Caco-2 (cell line): ENCODE data around the gene MCRS1. TPM values are rescaled to one million over a fixed set of nuclear protein-coding genes. Genes with fewer than 3 reads are reported as not detected.

ENCODE experiments used
- BruUV-seq: library from RNA; stranded (reverse); fragments of 400-500 nt; replicated peaks from 2 replicates; lab custom pipeline; 2021; lab: Mats Ljungman, UMichigan
- CTCF ChIA-PET: fragments of 300-600 bp; sonication (Branson Sonifier 250); formaldehyde crosslinking; loops from one replicate; lab custom pipeline; 2022; ENCODE audit warnings: antibody characterized with exemption; lab: Charles Lee
- POLR2A ChIA-PET: fragments of 300-600 bp; sonication (Branson Sonifier 250); formaldehyde crosslinking; loops from one replicate; lab custom pipeline; 2022; ENCODE audit warnings: antibody characterized with exemption; lab: Charles Lee
- DNase-seq, 2 experiments: peaks; one replicate each; pipeline versions ENCODE4 v3.0.0 to v3.0.0-alpha.2; 2020 to 2022
- H3K27me3 ChIP-seq: replicated peaks from 2 replicates; pipeline ENCODE4 v1.6.0; 2011; ENCODE audit warnings: low read length; ENCODE audit not compliant: control insufficient read depth, insufficient read depth
- H3K36me3 ChIP-seq: 2 replicates; pipeline ENCODE4 v1.5.1; 2011; ENCODE audit warnings: low read length; ENCODE audit not compliant: control insufficient read depth, insufficient read depth
- H3K4me1 ChIP-seq: fragments of 250-450 bp; sonication (Bioruptor Pico); 2 replicates; pipeline ENCODE4 v1.5.1; 2020; ENCODE audit warnings: mild to moderate bottlenecking
- H3K4me3 ChIP-seq: 2 replicates; pipeline ENCODE4 v1.5.1; 2011; ENCODE audit warnings: low read depth, mild to moderate bottlenecking, control low read depth, low read length
- H3K9me3 ChIP-seq: fragments of 250-450 bp; sonication (Bioruptor Pico); 2 replicates; pipeline ENCODE4 v1.5.1; 2020; ENCODE audit warnings: mild to moderate bottlenecking, moderate library complexity
- H3K27ac Mint-ChIP-seq: one replicate; pipeline ENCODE4 v1.8.0; 2022; ENCODE audit warnings: mixed read lengths; ENCODE audit not compliant: unreplicated experiment
- H3K27me3 Mint-ChIP-seq: one replicate; pipeline ENCODE4 v1.8.0; 2022; ENCODE audit warnings: mixed read lengths; ENCODE audit not compliant: insufficient read depth, unreplicated experiment
- H3K36me3 Mint-ChIP-seq: one replicate; pipeline ENCODE4 v1.8.0; 2022; ENCODE audit warnings: mild to moderate bottlenecking, mixed read lengths; ENCODE audit not compliant: insufficient read depth, unreplicated experiment
- H3K4me1 Mint-ChIP-seq: one replicate; pipeline ENCODE4 v1.8.0; 2022; ENCODE audit warnings: low read depth, mixed read lengths; ENCODE audit not compliant: unreplicated experiment
- H3K4me3 Mint-ChIP-seq: one replicate; pipeline ENCODE4 v1.8.0; 2022; ENCODE audit warnings: mild to moderate bottlenecking, moderate library complexity, mixed read lengths; ENCODE audit not compliant: unreplicated experiment
- H3K9me3 Mint-ChIP-seq: one replicate; pipeline ENCODE4 v1.8.0; 2022; ENCODE audit warnings: mixed read lengths; ENCODE audit not compliant: unreplicated experiment
- intact Hi-C: fragments of 100-400 bp; cut with micrococcal nuclease; formaldehyde crosslinking; loops from one replicate; pipeline ENCODE4 v1.10.0; 2022; ENCODE audit not compliant: unreplicated experiment
- total RNA-seq: library from RNA; stranded (reverse); gene quantifications from 2 replicates; pipeline ENCODE4 v1.2.3, GENCODE V29; 2022
- TF ChIP-seq, protein P1 (sequence below), 2 experiments: fragments of 200-600 bp in 1 of 2; IDR thresholded peaks; 1 replicate in 1 of 2; 2 replicates in 1 of 2; pipeline versions ENCODE4 v1.5.1 to v1.8.0; 2011 to 2022; ENCODE audit warnings: antibody characterized with exemption in 1 of 2, control low read depth in 1 of 2, inconsistent platforms in 1 of 2, low read depth in 1 of 2, low read length in 1 of 2, mild to moderate bottlenecking in 1 of 2, moderate library complexity in 1 of 2; ENCODE audit not compliant: insufficient read depth in 1 of 2, severe bottlenecking in 1 of 2, unreplicated experiment in 1 of 2

Gene MCRS1
- total RNA-seq, 1 experiment from 2014 or later = 122 TPM

DNA sequence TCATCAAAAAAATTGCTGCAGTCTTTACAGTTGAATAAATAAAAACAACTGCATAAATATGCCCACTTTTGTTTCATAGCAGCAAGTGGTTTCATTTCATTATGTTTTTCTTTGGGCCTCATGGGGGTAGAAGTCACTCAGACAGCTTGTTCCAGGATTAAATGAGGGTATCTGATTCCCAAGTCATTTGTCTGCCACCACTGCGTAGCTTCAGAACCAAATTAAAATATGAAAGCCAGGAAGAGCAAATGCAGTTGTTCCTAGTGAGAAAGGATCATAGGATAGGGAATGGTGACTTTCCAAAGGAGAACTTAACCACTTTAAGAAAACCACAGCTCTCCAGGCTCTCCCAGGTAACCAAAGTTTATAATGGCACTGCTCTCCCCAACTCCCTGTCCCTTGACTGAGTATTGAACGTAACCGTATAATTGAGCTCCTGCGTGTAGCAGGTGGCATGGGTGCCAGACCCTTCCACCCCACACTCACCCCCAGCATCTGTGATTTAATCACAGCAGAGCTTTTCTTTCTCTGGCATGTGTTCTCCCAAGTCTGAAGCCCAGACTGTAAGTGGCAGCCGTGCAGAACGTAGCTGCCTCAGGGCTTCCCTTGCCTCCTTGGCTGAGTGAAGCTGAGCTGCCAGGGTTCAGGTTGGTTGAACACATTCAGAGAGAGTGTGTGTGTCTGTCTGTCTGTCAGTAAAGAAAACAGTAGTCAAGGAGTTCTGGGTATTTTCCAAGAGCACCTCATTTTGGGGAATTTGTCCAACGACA, 40.4 kb downstream of the MCRS1 start:
- CTCF ChIA-PET = interaction anchor here (0.6 kb wide), 1 partner anchor 161 kb away, joined by 3 read pairs; no protein-coding TSS in a partner anchor
- Mint-ChIP-seq H3K4me1 (no peaks in the 10 kb centered on the region), H3K27me3 (no peaks in the 10 kb centered on the region), H3K4me3 (no peak overlapping the region), H3K27ac (no peak overlapping the region), H3K9me3 (no peaks in the 10 kb centered on the region), H3K36me3 (peaks cover 42% of the 10 kb centered on the region)
- Histone ChIP-seq H3K36me3 (peaks cover 4% of the 10 kb centered on the region), H3K9me3 (no peaks in the 10 kb centered on the region), H3K27me3 (no peaks in the 10 kb centered on the region), H3K4me3 (no peak overlapping the region), H3K4me1 (no peaks in the 10 kb centered on the region)
- BruUV-seq = no TSS peak
- TF ChIP-seq, protein P1, sequence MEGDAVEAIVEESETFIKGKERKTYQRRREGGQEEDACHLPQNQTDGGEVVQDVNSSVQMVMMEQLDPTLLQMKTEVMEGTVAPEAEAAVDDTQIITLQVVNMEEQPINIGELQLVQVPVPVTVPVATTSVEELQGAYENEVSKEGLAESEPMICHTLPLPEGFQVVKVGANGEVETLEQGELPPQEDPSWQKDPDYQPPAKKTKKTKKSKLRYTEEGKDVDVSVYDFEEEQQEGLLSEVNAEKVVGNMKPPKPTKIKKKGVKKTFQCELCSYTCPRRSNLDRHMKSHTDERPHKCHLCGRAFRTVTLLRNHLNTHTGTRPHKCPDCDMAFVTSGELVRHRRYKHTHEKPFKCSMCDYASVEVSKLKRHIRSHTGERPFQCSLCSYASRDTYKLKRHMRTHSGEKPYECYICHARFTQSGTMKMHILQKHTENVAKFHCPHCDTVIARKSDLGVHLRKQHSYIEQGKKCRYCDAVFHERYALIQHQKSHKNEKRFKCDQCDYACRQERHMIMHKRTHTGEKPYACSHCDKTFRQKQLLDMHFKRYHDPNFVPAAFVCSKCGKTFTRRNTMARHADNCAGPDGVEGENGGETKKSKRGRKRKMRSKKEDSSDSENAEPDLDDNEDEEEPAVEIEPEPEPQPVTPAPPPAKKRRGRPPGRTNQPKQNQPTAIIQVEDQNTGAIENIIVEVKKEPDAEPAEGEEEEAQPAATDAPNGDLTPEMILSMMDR (IDR thresholded peaks at IDR 0.05; ENCODE audit: insufficient read depth in 1 of 2, low read depth in 1 of 2, low read length in 1 of 2, severe bottlenecking in 1 of 2, unreplicated experiment in 1 of 2) = no peak
- intact Hi-C loops = no loop called here
- DNase-seq = no peak
- POLR2A ChIA-PET = no interaction called here

- Mint-ChIP-seq H3K4me3 (no peak overlapping the region), H3K9me3 (no peaks in the 10 kb centered on the region), H3K27ac (no peak overlapping the region), H3K27me3 (no peaks in the 10 kb centered on the region), H3K36me3 (peaks cover 52% of the 10 kb centered on the region), H3K4me1 (no peaks in the 10 kb centered on the region)
- TF ChIP-seq, protein P1 (IDR thresholded peaks at IDR 0.05; ENCODE audit: insufficient read depth in 1 of 2, low read depth in 1 of 2, low read length in 1 of 2, severe bottlenecking in 1 of 2, unreplicated experiment in 1 of 2) = no peak
- no peak overlapping the region for H3K4me3 ChIP-seq
- CTCF ChIA-PET = no interaction called here
- no peak for DNase-seq
- no peaks in the 10 kb centered on the region for H3K4me1 ChIP-seq
- no TSS peak for BruUV-seq
- H3K27me3 ChIP-seq = no peaks in the 10 kb centered on the region
- POLR2A ChIA-PET = no interaction called here
- H3K9me3 ChIP-seq = no peaks in the 10 kb centered on the region
- intact Hi-C loops = no loop called here
- H3K36me3 ChIP-seq = peaks cover 5% of the 10 kb centered on the region
Observed at GRCh38 chr12:49525942-49526341, 42.0 kb downstream of the MCRS1 start.

DNA sequence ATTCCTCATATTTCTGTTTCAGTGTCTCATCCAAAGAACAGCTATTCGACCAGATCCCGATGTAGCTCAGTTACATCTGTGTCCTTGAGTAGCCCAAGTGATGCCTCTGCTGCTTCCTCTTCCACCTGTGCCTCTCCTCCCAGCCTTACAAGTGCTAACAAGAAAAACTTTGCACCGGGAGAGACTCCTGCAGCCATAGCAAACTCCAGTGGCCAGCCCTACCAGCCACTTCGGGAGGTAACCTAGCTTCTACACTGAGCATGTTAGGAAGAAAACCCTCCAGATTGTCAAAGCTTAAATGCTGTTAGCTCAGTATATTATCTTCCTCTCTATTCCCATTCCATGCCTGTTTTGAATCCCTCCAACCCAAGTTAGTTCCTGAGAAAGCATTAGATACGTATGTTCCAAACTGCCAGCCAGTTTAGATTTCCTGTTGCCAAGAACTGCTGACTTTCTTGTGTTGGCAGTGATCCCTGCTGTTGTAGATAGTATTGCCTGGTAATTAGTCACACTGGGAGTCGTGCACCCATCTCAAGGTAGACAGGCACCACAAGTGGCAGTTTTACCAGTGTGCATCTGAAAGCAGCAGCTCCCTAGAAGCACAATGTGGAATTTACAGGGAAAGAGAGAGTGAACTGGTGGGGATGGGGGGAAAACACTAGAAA, 43.1 kb downstream of the MCRS1 start:
- Mint-ChIP-seq H3K4me1 (no peaks in the 10 kb centered on the region), H3K27ac (no peak overlapping the region), H3K4me3 (no peak overlapping the region), H3K9me3 (no peaks in the 10 kb centered on the region), H3K36me3 (peaks cover 60% of the 10 kb centered on the region), H3K27me3 (no peaks in the 10 kb centered on the region)
- BruUV-seq = no TSS peak
- intact Hi-C loops = no loop called here
- no peak for DNase-seq
- POLR2A ChIA-PET = no interaction called here
- H3K27me3 ChIP-seq = no peaks in the 10 kb centered on the region
- H3K4me3 ChIP-seq = no peak overlapping the region
- peaks cover 5% of the 10 kb centered on the region for H3K36me3 ChIP-seq
- H3K4me1 ChIP-seq = no peaks in the 10 kb centered on the region
- TF ChIP-seq, protein P1 (IDR thresholded peaks at IDR 0.05; ENCODE audit: insufficient read depth in 1 of 2, low read depth in 1 of 2, low read length in 1 of 2, severe bottlenecking in 1 of 2, unreplicated experiment in 1 of 2) = no peak
- H3K9me3 ChIP-seq = no peaks in the 10 kb centered on the region
- CTCF ChIA-PET = interaction anchor here (0.6 kb wide), 1 partner anchor 204 kb away, joined by 3 read pairs; no protein-coding TSS in a partner anchor
